ENCODE results near the gene LRRC4B. TPM values are rescaled to one million over a fixed set of nuclear protein-coding genes. Genes with fewer than 3 reads are reported as not detected.
A peak's percentile ranks its signal among the peaks of the same experiment; 100 is the strongest.

LRRC4B gene
- total RNA-seq, 1 experiment from 2014 or later: 8.7 TPM

GRCh38 chr19:50513746-50514345 lies 54.4 kb downstream of the LRRC4B start, which contains the start of gene ASPDH:
TSS of gene ASPDH (minus strand) at chr19:50513913. CDS start at chr19:50513823, 90 bp downstream.
- in situ Hi-C loops (cut with HindIII; ENCODE audit: low pct_unique_long_range_greater_than_20kb, low sequenced_read_pairs): no loop called here
- peak; percentile 25 for DNase-seq (ENCODE audit: low read depth)

DNA sequence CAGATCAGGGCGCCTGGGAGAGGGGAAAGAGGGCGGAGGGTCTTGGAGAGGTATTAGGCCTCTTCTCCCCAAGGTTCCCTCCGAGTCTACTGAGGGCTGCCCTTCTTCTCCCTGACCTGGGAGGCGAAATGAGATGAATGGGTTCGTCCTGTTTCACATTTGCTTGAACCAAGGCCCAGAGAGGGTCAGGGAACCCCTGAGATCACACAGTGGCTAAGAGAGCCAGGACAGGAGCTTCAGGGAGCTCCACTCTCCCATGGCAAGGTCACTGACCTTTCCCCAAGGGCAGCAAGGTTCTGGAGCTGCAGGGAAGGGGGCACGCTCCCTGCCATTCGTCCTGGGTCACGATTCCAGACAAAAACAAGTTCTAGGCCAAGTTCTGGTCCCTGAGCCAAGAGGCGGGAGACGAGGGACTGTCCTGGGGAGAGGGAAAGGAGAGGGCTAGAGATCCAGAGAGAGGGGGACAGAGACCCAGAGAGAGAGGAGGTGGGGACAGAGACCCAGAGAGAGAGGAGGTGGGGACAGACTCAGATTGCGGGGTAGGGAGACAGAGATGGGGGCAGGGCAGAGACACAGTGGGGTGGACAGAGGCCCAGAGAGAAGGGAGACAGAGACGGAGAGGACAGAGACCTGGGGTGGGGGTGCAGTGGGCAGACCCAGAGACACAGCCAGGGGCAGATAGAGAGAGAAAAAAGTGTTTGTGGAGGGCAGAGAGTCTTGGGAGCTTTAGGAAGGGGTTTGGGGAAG lies 55.1 kb downstream of the LRRC4B start:
- no peak for DNase-seq (ENCODE audit: low read depth)
- in situ Hi-C loops (cut with HindIII; ENCODE audit: low pct_unique_long_range_greater_than_20kb, low sequenced_read_pairs): no loop called here

GRCh38 chr19:50512112-50512998 lies 55.9 kb downstream of the LRRC4B start:
- DNase-seq (ENCODE audit: low read depth): no peak
- in situ Hi-C loops (cut with HindIII; ENCODE audit: low pct_unique_long_range_greater_than_20kb, low sequenced_read_pairs): no loop called here

DNA sequence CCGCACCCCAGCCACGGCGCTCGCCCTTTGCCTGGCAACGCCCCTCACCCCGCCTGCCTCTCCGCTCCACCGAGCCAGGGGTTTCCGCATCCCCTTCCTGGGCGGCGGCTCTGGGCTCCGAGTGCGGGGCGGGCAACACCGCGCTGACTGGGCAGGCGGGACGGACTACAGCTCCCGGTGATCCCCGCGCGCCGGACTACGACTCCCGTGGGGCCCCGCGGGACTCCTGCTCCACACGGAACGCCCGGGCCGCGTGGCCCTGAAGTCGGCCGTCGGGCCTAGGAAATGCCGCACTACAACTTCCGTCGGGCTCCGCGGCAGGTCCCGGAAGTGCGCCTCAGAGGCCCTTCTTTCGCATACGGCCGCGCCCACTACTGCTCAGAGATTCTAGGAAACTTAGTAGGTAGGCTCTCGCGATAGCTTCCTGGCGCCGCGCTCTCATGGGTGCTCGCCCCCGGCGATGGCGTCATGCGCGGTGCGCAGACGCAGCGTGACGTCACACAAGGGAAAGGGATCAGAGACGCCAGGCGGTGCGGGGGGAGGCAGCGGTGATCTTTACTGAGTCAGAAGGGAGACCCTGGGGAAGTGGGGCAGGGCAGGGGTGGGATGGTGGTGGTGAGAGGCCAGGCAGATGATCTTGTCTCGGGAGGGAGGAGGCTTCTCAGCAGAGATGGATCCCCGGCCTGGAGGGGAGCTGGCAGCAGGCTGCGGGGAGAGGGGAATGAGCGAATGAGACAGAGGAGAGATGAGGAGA lies 57.0 kb downstream of the LRRC4B start, which contains the start of gene JOSD2:
TSS of gene JOSD2 (minus strand) at position 123 of the 754 bp plus-strand sequence. CDS start 760 bp downstream, outside the sequence.
- in situ Hi-C loops (cut with HindIII; ENCODE audit: low pct_unique_long_range_greater_than_20kb, low sequenced_read_pairs): no loop called here

GRCh38 chr19:50510700-50511068 lies 57.6 kb downstream of the LRRC4B start:
- no peak for DNase-seq (ENCODE audit: low read depth)
- in situ Hi-C loops (cut with HindIII; ENCODE audit: low pct_unique_long_range_greater_than_20kb, low sequenced_read_pairs): no loop called here

More for the DNA sequence above, 57.0 kb downstream of the LRRC4B start, which contains the start of gene JOSD2:
- DNase-seq (ENCODE audit: low read depth): peak; percentile 99

DNA sequence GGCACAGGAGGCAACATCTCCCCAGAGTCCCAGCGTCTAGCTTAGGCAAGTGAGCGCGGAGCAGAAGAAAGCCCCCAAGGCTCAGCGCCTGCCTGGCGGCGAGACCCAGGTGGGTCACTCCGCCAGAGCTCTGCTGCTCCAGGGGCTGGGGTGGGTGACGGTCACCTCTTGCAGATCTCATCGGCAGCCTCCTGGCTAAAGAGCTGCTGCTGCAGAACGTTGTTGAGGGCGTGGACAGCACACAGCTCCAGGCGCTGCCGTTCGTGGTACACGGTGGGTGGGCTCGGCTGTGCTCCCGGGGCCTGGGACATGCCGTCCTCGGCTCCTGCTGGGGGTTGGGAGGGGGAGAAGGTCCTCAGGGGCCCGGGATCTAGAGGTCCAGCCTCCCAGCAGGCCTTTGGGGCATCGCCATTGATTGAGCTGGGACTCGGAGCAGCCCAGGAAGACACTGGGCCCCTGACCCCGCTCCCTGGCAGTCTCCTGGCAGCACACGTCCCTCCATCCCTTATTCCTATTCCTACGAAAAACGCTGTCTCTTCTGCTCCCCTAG lies 58.0 kb downstream of the LRRC4B start:
- DNase-seq (ENCODE audit: low read depth): no peak
- in situ Hi-C loops (cut with HindIII; ENCODE audit: low pct_unique_long_range_greater_than_20kb, low sequenced_read_pairs): no loop called here

- in situ Hi-C loops (cut with HindIII; ENCODE audit: low pct_unique_long_range_greater_than_20kb, low sequenced_read_pairs): no loop called here
- no peak for DNase-seq (ENCODE audit: low read depth)
These were observed 58.9 kb downstream of the LRRC4B start for GRCh38 chr19:50509366-50509765.

DNA sequence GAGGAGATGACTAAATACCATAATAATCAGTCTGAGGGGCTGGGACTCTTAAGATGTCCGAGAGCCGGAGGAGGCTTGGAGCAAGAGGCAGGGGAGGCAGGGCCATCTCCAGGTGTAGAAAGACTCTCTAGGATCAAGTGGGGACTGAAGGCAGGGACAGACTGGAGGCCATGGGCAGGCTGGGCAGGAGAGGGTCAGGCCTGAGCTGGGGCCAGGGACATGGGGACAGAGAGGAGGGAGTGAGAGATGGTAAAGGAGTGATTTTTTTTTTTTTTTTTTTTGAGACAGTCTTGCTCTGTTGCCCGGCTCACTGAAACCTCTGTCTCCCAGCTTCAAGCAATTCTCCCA lies 59.4 kb downstream of the LRRC4B start:
- DNase-seq (ENCODE audit: low read depth): no peak
- in situ Hi-C loops (cut with HindIII; ENCODE audit: low pct_unique_long_range_greater_than_20kb, low sequenced_read_pairs): no loop called here

DNA sequence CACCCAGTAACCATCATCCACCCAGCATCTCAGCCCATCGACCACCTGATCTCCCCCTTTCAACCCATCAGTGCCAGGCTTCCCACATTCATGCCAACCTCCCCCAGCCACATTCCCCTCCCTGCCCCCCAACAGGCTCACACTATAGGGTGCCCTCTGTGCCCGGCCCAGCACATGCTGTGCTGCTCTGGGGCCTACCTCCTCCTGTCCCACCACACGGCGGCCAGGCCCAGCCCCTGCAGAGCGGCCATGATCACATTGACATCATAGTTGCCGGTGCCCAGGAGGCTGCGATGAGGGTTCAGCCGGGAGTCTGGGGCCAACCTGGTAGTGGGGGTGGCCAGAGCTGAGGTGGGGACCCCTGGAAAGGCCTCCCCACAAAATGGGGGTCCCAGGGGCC lies 60.9 kb downstream of the LRRC4B start:
- in situ Hi-C loops (cut with HindIII; ENCODE audit: low pct_unique_long_range_greater_than_20kb, low sequenced_read_pairs): no loop called here
- DNase-seq (ENCODE audit: low read depth): no peak

GRCh38 chr19:50506700-50507099 lies 61.5 kb downstream of the LRRC4B start:
- in situ Hi-C loops (cut with HindIII; ENCODE audit: low pct_unique_long_range_greater_than_20kb, low sequenced_read_pairs): no loop called here

DNA sequence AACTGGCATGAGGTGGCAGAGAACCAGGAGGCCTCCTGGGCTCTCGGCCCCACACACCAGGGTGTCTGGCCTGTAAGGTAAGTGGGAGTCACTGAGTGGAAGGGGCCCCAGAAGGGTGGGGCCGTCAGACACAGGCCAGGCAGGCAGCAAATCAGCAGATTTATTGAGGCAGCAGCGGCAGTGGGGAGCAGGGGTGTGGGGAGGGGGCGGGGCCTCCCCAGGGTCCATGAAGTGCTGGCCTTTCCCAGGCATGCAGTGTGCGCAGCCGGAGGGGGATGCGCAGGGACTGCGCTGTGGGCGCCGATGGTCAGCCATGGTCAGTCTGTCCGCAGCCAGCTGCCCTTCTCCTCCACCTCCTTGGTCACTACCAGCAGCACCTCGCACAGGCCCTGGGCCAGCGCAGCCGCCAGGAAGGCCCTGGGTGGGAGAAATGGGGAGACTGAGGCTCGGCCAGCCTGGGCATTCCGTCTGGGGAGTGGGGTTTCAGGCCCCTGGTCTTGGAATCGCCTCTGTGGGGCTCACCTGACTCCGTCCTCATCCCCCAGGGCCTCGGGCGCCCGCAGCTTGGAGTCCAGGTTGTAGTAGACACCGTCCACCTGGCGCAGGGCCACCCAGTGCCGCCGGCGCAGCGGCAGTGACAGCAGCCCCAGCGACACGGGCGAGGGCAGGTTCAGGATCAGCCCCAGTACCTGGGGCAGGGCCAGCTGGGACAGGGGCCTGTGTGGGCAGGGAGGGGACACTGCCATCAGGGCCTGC lies 62.2 kb downstream of the LRRC4B start:
- in situ Hi-C loops (cut with HindIII; ENCODE audit: low pct_unique_long_range_greater_than_20kb, low sequenced_read_pairs): no loop called here
- no peak for DNase-seq (ENCODE audit: low read depth)

More at GRCh38 chr19:50506700-50507099, 61.5 kb downstream of the LRRC4B start:
- DNase-seq (ENCODE audit: low read depth): no peak

- DNase-seq (ENCODE audit: low read depth): no peak
- in situ Hi-C loops (cut with HindIII; ENCODE audit: low pct_unique_long_range_greater_than_20kb, low sequenced_read_pairs): no loop called here
These were observed 66.4 kb downstream of the LRRC4B start for GRCh38 chr19:50501568-50502475.

- in situ Hi-C loops (cut with HindIII; ENCODE audit: low pct_unique_long_range_greater_than_20kb, low sequenced_read_pairs): no loop called here
- DNase-seq (ENCODE audit: low read depth): no peak
These were observed 67.1 kb downstream of the LRRC4B start for GRCh38 chr19:50501186-50501567.

DNA sequence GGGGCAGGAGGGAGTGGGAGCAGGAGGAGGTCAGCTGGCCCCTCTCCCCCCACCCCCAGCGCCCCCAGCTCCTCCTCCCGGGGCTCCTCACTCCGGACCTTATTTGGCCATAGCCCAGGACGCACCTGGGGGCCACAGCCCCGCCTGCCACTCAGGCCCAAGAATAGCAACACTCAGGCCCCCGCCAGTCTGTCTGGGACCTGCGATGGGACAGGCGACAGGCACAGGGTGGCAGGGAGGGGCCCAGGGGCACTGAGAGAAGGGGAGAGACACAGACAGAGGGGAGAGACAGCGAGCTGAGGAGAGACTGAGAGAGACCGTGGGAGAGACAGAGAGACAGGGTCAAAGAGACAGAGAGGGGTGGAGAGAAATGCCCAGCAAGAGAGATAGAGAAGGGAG lies 67.5 kb downstream of the LRRC4B start:
- in situ Hi-C loops (cut with HindIII; ENCODE audit: low pct_unique_long_range_greater_than_20kb, low sequenced_read_pairs): no loop called here
- DNase-seq (ENCODE audit: low read depth): no peak

GRCh38 chr19:50500060-50500752 lies 68.0 kb downstream of the LRRC4B start:
- no peak for DNase-seq (ENCODE audit: low read depth)
- in situ Hi-C loops (cut with HindIII; ENCODE audit: low pct_unique_long_range_greater_than_20kb, low sequenced_read_pairs): no loop called here
